ENCODE measurements around the gene LEMD2.
"Not testable (repeated sequence)": the region's sequence is repeated elsewhere in the genome, so short reads cannot be mapped to it uniquely, and the experiment has no call there.

DNA sequence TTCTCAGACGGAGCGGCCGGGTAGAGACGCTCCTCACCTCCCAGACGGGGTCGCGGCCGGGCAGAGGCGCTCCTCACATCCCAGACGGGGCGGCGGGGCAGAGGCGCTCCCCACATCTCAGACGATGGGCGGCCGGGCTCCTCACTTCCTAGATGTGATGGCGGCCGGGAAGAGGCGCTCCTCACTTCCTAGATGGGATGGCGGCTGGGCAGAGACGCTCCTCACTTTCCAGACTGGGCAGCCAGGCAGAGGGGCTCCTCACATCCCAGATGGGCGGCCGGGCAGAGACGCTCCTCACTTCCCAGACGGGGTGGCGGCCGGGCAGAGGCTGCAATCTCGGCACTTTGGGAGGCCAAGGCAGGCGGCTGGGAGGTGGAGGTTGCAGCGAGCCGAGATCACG is 43.9 kb upstream of the LEMD2 start:
- TF ChIP-seq HDAC2 (IDR thresholded peaks at IDR 0.05); NR3C1 (IDR thresholded peaks at IDR 0.05); ZNF302 (CRISPR knock-in tag; IDR thresholded peaks at IDR 0.05); POLR2A (IDR thresholded peaks at IDR 0.05; ENCODE audit: low read length); CBX8 (IDR thresholded peaks at IDR 0.05); MYC (IDR thresholded peaks at IDR 0.05; ENCODE audit: borderline replicate concordance, low read length); CHD2 (IDR thresholded peaks at IDR 0.05; ENCODE audit: low read length, partially characterized antibody); POLR2AphosphoS2 (conservative IDR thresholded peaks at IDR 0.05; ENCODE audit: low read length); RAD21 (conservative IDR thresholded peaks at IDR 0.05 in 1 of 2, IDR thresholded peaks at IDR 0.05 in 1 of 2); FOSL2 (IDR thresholded peaks at IDR 0.05); FOSL2 (CRISPR knock-in tag; IDR thresholded peaks at IDR 0.05): not testable (repeated sequence)
- TF ChIP-seq, protein P1, sequence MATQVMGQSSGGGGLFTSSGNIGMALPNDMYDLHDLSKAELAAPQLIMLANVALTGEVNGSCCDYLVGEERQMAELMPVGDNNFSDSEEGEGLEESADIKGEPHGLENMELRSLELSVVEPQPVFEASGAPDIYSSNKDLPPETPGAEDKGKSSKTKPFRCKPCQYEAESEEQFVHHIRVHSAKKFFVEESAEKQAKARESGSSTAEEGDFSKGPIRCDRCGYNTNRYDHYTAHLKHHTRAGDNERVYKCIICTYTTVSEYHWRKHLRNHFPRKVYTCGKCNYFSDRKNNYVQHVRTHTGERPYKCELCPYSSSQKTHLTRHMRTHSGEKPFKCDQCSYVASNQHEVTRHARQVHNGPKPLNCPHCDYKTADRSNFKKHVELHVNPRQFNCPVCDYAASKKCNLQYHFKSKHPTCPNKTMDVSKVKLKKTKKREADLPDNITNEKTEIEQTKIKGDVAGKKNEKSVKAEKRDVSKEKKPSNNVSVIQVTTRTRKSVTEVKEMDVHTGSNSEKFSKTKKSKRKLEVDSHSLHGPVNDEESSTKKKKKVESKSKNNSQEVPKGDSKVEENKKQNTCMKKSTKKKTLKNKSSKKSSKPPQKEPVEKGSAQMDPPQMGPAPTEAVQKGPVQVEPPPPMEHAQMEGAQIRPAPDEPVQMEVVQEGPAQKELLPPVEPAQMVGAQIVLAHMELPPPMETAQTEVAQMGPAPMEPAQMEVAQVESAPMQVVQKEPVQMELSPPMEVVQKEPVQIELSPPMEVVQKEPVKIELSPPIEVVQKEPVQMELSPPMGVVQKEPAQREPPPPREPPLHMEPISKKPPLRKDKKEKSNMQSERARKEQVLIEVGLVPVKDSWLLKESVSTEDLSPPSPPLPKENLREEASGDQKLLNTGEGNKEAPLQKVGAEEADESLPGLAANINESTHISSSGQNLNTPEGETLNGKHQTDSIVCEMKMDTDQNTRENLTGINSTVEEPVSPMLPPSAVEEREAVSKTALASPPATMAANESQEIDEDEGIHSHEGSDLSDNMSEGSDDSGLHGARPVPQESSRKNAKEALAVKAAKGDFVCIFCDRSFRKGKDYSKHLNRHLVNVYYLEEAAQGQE (IDR thresholded peaks at IDR 0.05): not testable (repeated sequence)
- TF ChIP-seq, protein P2, sequence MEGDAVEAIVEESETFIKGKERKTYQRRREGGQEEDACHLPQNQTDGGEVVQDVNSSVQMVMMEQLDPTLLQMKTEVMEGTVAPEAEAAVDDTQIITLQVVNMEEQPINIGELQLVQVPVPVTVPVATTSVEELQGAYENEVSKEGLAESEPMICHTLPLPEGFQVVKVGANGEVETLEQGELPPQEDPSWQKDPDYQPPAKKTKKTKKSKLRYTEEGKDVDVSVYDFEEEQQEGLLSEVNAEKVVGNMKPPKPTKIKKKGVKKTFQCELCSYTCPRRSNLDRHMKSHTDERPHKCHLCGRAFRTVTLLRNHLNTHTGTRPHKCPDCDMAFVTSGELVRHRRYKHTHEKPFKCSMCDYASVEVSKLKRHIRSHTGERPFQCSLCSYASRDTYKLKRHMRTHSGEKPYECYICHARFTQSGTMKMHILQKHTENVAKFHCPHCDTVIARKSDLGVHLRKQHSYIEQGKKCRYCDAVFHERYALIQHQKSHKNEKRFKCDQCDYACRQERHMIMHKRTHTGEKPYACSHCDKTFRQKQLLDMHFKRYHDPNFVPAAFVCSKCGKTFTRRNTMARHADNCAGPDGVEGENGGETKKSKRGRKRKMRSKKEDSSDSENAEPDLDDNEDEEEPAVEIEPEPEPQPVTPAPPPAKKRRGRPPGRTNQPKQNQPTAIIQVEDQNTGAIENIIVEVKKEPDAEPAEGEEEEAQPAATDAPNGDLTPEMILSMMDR (IDR thresholded peaks at IDR 0.05): not testable (repeated sequence)
- TF ChIP-seq, protein P3, sequence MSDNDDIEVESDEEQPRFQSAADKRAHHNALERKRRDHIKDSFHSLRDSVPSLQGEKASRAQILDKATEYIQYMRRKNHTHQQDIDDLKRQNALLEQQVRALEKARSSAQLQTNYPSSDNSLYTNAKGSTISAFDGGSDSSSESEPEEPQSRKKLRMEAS (IDR thresholded peaks at IDR 0.05): not testable (repeated sequence)

All from A549 (cell line).